DMS53 (cell line): ENCODE results near the gene DKK3.
A peak's percentile ranks its signal among the peaks of the same experiment; 100 is the strongest.

Experiments
- DNase-seq: peaks from one replicate; lab custom pipeline; 2025; lab: John Stamatoyannopoulos, UW

Gene DKK3

DNA sequence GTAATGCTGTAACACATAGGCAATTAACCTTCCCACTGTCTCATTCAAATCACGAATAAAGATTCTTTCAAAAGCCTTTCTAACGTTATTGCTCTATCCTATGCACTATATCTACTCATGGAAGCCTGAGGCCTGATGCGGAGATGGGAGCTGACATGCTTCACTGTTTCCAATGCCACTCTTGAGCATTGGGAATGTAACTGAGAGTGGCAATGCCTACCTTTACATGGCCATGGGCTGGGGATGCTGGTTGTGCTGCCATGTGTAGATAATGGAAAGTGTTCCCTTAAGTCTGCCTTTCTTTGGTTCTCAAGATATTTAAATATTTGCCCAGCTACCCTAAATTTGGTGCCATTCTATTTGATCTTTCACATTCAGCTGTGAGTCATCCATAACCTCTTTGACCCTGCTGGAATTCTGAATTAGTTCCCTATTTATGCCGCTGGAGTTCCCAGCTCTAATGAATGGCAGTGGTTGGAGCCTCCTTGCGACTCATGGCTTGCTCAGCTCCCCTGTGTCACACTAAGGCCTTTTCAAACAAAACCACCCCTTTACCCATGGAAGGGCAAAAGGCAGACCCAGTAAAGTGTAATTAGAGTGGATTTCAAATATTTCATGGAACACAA is 21.4 kb upstream of the DKK3 start:
- DNase-seq, result peak; percentile 30

DNA sequence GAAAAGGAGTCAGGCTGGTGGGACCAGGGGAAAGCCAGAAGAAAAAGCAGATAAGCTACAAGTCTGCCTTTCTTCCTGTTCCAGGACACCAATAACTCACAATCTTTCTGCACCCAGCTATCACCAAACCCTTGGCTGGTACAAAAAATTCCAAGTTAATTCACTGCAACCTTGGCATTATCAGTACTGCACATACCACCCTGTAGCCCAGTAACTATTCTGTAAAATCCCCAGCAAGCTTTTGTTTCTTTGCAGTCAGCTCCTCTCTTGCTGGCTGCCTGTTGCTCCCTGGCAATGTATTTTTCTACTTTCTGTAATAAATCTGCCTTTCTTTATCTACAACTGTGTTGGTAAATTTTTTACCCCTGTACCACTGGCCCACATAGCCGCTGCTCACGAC is 20.7 kb upstream of the DKK3 start:
- no peak for DNase-seq

GRCh38 chr11:12028303-12028702 is 19.9 kb upstream of the DKK3 start:
- no peak for DNase-seq

DNA sequence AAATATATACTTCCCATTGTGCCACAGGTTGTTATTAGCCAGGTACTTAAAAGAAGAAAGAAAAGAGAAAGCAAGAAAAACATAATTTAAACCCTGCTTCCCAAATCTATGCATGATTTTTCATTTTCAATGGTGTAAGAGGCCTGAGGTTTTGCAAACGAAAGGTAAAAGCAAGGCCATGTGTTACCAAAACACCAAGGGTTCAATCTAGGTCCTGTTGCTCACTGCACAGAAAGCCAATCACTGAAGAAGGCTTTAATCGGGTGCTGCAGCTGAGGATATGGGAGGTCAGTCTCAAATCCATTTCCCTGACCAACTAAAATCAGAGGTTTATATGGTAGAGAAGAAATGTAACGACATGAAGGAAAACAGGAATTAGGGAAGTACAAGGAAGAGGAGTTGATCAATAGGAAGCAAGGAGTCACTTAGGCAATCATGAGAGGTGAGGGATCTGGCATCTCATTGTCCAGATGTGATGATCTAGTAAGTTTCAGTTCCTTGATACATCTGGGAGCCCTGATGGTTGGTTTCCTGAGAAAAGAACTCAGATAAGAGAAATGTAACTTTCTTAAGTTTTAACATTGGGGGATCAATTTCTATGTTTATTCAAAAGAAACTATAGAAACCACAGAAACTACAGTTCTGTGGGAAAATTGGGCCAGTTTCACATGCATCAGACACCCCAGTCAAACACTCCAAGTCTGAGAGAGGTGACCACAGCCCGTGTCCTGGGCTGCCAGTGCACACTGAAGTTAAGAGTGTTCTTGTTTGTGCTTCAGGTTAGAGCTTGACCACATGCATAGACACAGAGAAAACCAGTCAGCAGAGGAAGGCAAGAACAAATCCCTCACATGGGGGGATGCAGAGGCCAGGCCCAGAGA is 18.1 kb upstream of the DKK3 start:
- DNase-seq, result no peak

DNA sequence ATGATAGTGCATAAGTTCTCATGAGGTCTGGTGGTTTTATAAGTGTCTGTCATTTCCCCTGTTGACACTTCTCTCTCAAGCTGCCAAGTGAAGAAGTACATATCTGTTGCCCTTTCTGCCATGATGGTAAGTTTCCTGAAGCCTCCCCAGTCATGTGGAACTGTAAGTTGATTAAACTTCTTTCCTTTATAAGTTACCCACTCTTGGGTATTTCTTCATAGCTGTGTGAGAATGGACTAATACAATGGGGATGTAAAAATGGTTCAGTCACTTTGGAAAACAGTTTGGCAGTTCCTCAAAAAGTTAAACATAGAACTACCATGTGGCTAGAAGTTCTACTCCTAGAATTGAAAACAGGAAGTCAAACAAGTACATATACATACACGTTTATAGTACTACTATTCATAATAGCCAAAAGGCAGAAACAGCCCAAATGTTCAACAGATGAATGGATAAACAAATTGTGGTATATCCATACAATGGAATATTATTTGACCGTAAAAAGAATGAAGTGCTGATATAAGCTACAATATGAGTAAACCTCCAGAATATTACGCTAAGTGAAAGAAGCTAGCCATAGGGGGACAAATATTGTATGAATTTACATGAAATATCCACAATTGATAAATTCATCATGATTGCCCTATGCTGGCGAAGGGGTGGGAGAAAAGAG is 16.0 kb upstream of the DKK3 start:
- no peak for DNase-seq

GRCh38 chr11:12023015-12023414 is 14.6 kb upstream of the DKK3 start:
- no peak for DNase-seq

GRCh38 chr11:12020546-12020945 is 12.1 kb upstream of the DKK3 start:
- DNase-seq, result no peak

DNA sequence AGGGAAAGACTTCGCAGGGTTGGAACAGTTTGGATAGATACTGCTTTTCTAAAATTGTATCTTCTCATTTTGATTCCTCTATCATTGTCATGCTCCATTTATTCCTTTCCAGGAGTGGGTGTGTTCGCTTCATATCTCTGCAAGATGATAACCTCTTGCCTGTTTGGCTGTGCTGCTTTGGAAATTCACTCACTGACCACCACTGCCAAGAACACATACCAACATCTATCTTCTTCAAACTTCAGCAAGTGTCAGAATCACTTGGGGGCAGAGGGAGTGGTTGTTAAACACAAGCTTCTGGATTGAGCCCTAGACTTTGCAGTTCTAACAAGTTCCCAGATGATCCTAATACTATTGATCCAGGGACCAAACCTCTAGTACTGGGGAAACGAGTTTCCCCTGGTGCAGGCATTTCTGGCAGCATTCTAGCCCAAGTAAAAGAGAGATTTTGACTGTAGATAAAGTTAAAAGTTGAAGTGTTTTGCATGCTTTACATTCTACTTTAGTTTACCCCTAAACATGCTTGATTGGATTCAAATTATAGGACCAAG is 11.5 kb upstream of the DKK3 start:
- DNase-seq, result no peak

DNA sequence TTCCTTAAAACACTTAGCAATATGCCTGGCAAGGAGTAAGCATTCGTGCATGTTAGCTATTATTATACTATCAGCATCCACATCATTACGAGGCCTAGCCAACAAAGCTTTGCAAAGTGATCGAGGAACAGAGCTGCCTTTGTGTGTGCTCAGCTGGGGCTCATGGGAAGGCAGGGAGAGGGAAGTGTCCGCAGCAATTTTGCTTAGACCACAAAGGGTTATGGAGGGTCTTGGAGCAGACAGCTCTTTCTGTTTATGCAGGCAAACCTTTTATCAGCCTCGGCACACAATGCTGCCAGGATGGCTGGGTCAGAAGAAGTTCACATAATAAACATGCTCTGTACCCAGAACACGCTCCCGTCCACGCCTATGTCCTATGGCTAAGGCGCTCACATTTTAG is 10.9 kb upstream of the DKK3 start:
- no peak for DNase-seq

- DNase-seq, result no peak
Observed at GRCh38 chr11:12017865-12018453, 9.5 kb upstream of the DKK3 start.

- no peak for DNase-seq
Observed at GRCh38 chr11:12017243-12017678, 8.8 kb upstream of the DKK3 start.

GRCh38 chr11:12016246-12016645 is 7.8 kb upstream of the DKK3 start:
- no peak for DNase-seq

DNA sequence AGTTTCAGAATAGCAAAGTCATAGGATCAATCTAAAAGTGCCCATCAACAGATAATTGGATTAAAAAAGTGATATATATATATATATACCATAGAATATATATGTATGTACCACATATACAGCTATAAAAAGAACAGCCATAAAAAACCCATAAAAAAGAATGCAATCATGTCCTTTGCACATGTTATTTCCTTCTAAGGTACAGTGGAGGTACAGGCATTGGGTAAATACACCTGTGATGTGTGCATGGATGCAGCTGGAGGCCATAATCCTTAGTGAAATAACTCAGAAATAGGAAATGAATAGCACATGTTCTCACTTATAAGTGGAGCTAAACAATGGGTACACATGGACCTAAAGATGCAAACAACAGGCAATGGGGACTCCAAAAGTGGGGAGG is 7.1 kb upstream of the DKK3 start:
- DNase-seq, result peak; percentile 22

DNA sequence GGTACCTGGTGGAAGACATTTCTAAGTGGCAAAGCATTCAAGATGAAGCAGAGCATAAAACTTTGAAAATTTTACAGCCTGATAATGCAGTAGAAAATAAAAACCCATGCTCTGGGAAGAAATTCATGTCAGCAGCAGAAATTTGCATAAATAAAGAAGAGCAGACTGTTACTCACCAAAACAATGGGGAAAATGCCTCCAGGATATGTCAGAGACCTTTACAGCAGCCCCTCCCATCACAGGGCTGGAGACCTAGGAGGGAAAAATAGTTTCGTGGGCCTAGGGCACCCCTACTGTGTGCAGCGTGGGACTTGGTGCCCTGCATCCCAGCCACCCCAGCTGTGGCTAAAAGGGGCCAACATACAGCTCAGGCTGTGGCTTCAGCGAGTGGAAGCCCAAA is 5.4 kb upstream of the DKK3 start:
- no peak for DNase-seq

- DNase-seq, result peak; percentile 50
Observed at GRCh38 chr11:12009617-12010321, 1.3 kb upstream of the DKK3 start.

GRCh38 chr11:12008790-12009616 is 577 bp upstream of the DKK3 start:
- DNase-seq, result peak; percentile 70

GRCh38 chr11:12007230-12007593 is 1.2 kb downstream of the DKK3 start:
- DNase-seq, result no peak

- DNase-seq, result no peak
Observed at GRCh38 chr11:12006552-12007229, 1.7 kb downstream of the DKK3 start.

- peak; percentile 22 for DNase-seq
Observed at GRCh38 chr11:12005476-12005875, 3.0 kb downstream of the DKK3 start.

GRCh38 chr11:12005061-12005460 is 3.4 kb downstream of the DKK3 start:
- DNase-seq, result no peak
